ENCODE data around the gene RABGAP1L.

RABGAP1L gene

GRCh38 chr1:174900317-174900716, 741.0 kb downstream of the RABGAP1L start:
- DNase-seq, result no peak

- peak; percentile 51 for DNase-seq
Observed at GRCh38 chr1:174902531-174903099, 743.3 kb downstream of the RABGAP1L start.

- DNase-seq, result no peak
Observed at GRCh38 chr1:174911606-174912005, 752.3 kb downstream of the RABGAP1L start.

GRCh38 chr1:174912264-174912663, 752.9 kb downstream of the RABGAP1L start:
- DNase-seq, result no peak

- DNase-seq, result peak; percentile 8
Observed at GRCh38 chr1:174913225-174913903, 754.0 kb downstream of the RABGAP1L start.

- DNase-seq, result no peak
Observed at GRCh38 chr1:174914991-174915390, 755.7 kb downstream of the RABGAP1L start.

- no peak for DNase-seq
Observed at GRCh38 chr1:174916846-174917245, 757.5 kb downstream of the RABGAP1L start.

GRCh38 chr1:174920093-174920492, 760.8 kb downstream of the RABGAP1L start:
- no peak for DNase-seq

GRCh38 chr1:174922121-174922520, 762.8 kb downstream of the RABGAP1L start:
- no peak for DNase-seq

GRCh38 chr1:174923820-174924219, 764.5 kb downstream of the RABGAP1L start:
- DNase-seq, result no peak

- DNase-seq, result no peak
Observed at GRCh38 chr1:174928541-174928940, 769.2 kb downstream of the RABGAP1L start.

GRCh38 chr1:174931214-174931613, 771.9 kb downstream of the RABGAP1L start:
- no peak for DNase-seq

GRCh38 chr1:174932587-174932986, 773.3 kb downstream of the RABGAP1L start:
- peak; percentile 5 for DNase-seq

- no peak for DNase-seq
Observed at GRCh38 chr1:174935961-174936727, 776.8 kb downstream of the RABGAP1L start.

- peak; percentile 19 for DNase-seq
Observed at GRCh38 chr1:174938281-174939007, 779.1 kb downstream of the RABGAP1L start.

GRCh38 chr1:174939775-174940545, 780.6 kb downstream of the RABGAP1L start:
- DNase-seq, result no peak

- peak; percentile 5 for DNase-seq
Observed at GRCh38 chr1:174940646-174941175, 781.4 kb downstream of the RABGAP1L start.

- DNase-seq, result peak; percentile 57
Observed at GRCh38 chr1:174942547-174943255, 783.4 kb downstream of the RABGAP1L start.

- no peak for DNase-seq
Observed at GRCh38 chr1:174946031-174946430, 786.7 kb downstream of the RABGAP1L start.

GRCh38 chr1:174949061-174949460, 789.7 kb downstream of the RABGAP1L start:
- DNase-seq, result no peak

GRCh38 chr1:174949645-174950044, 790.3 kb downstream of the RABGAP1L start:
- DNase-seq, result no peak

All from NCI-H69 (cell line).